Astrocyte (in vitro differentiated cells and primary cell): Measurements from ENCODE around the gene ELK3. TPM values are rescaled to one million over a fixed set of nuclear protein-coding genes. Genes with fewer than 3 reads are reported as not detected.

ENCODE experiments used
- DNase-seq: peaks from one replicate; pipeline ENCODE4 v3.0.0-alpha.2; 2010; ENCODE audit warnings: low read depth
- FAIRE-seq: peaks from 2 replicates; lab custom pipeline; 2011; peaks lifted over from hg19 to GRCh38; lab: Jason Lieb, UNC
- H2AFZ ChIP-seq: 2 replicates; pipeline ENCODE4 v1.6.0; 2012; ENCODE audit warnings: low read depth, low read length, inconsistent platforms
- H3K27ac ChIP-seq: 2 replicates; pipeline ENCODE4 v1.5.1; 2011; ENCODE audit warnings: low read depth, low read length, inconsistent platforms
- H3K27me3 ChIP-seq: 2 replicates; pipeline ENCODE4 v1.6.0; 2011; ENCODE audit warnings: low read length, inconsistent platforms; ENCODE audit not compliant: insufficient read depth
- H3K36me3 ChIP-seq: 2 replicates; pipeline ENCODE4 v1.5.1; 2011; ENCODE audit warnings: low read length, inconsistent platforms; ENCODE audit not compliant: insufficient read depth
- H3K4me1 ChIP-seq: 2 replicates; pipeline ENCODE4 v1.5.1; 2011; ENCODE audit warnings: low read length, inconsistent platforms; ENCODE audit not compliant: insufficient read depth
- H3K4me2 ChIP-seq: 2 replicates; pipeline ENCODE4 v1.6.0; 2012; ENCODE audit warnings: low read length, inconsistent platforms
- H3K4me3 ChIP-seq: 2 replicates; pipeline ENCODE4 v1.5.1; 2011; ENCODE audit warnings: low read depth, mild to moderate bottlenecking, low read length, inconsistent platforms; ENCODE audit not compliant: insufficient read depth
- H3K79me2 ChIP-seq: 2 replicates; pipeline ENCODE4 v1.6.0; 2012; ENCODE audit warnings: mild to moderate bottlenecking, low read length, inconsistent platforms; ENCODE audit not compliant: insufficient read depth
- H3K9ac ChIP-seq: 2 replicates; pipeline ENCODE4 v1.6.0; 2012; ENCODE audit warnings: mild to moderate bottlenecking, low read length, inconsistent platforms
- H3K9me3 ChIP-seq: 2 replicates; pipeline ENCODE4 v1.5.1; 2012; ENCODE audit warnings: low read depth, mild to moderate bottlenecking, low read length, inconsistent platforms; ENCODE audit not compliant: insufficient read depth
- H4K20me1 ChIP-seq: 2 replicates; pipeline ENCODE4 v1.6.0; 2012; ENCODE audit warnings: low read length, inconsistent platforms; ENCODE audit not compliant: insufficient read depth
- H3K27ac Mint-ChIP-seq: one replicate; pipeline ENCODE4 v1.8.0; 2021; ENCODE audit warnings: mild to moderate bottlenecking, mixed read lengths; ENCODE audit not compliant: unreplicated experiment
- H3K27me3 Mint-ChIP-seq: one replicate; pipeline ENCODE4 v1.8.0; 2021; ENCODE audit warnings: low read depth, mixed read lengths; ENCODE audit not compliant: unreplicated experiment
- H3K36me3 Mint-ChIP-seq: one replicate; pipeline ENCODE4 v1.8.0; 2021; ENCODE audit warnings: low read depth, mixed read lengths; ENCODE audit not compliant: unreplicated experiment
- H3K4me1 Mint-ChIP-seq: one replicate; pipeline ENCODE4 v1.8.0; 2021; ENCODE audit warnings: low read depth, mixed read lengths; ENCODE audit not compliant: unreplicated experiment
- H3K4me3 Mint-ChIP-seq: one replicate; pipeline ENCODE4 v1.8.0; 2021; ENCODE audit warnings: mild to moderate bottlenecking, moderate library complexity, mixed read lengths; ENCODE audit not compliant: unreplicated experiment
- H3K9me3 Mint-ChIP-seq: one replicate; pipeline ENCODE4 v1.8.0; 2021; ENCODE audit warnings: mild to moderate bottlenecking, mixed read lengths; ENCODE audit not compliant: unreplicated experiment
- EZH2 ChIP-seq: IDR thresholded peaks from 2 replicates; pipeline ENCODE4 v1.6.1; 2012; ENCODE audit warnings: mild to moderate bottlenecking, low read length, inconsistent platforms; ENCODE audit not compliant: insufficient read depth
- total RNA-seq: library from RNA; stranded (reverse); gene quantifications from 2 replicates; pipeline ENCODE4 v1.2.1, GENCODE V29; 2021
- TF ChIP-seq, protein P1 (sequence below): IDR thresholded peaks from 2 replicates; pipeline ENCODE4 v1.5.1; 2011; ENCODE audit warnings: low read depth, mild to moderate bottlenecking, inconsistent platforms, low read length, moderate library complexity; ENCODE audit not compliant: insufficient read depth

ELK3 gene
- total RNA-seq, 1 donor from 2014 or later: 62.7 TPM

DNA sequence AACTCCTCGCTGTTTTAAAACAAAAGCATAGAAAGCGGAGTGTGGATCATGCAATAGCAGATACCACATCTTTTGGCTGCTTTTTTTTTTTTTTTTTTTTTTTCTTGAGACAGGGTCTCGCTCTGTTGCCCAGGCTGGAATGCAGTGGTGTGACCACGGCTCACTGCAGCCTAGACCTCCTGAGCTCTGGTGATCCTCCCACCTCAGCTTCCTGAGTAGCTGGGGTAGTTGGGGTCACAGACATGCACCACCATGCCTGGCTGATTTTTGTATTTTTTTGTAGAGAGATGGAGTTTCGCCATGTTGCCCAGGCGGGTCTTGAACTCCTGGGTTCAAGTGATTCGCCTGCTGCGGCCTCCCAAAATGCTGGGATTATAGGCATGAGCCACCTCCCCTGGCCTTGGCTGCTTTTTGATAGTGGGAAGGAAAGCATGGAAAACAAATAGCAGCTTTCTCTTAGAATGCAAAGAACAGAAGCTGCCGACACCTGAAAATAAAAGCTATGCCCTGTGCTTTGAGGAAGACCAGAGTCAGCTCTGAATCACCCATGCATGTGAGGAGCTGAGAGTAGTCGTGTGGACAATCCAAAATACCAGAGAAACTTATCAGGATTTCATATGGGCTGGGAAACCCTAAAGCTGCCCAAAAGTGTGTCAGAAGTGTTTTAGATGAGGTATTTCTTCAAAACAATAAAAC, 3.6 kb upstream of the ELK3 start:
- H3K36me3 ChIP-seq: no peaks in the 10 kb centered on the region
- no peak overlapping the region for H3K27ac ChIP-seq
- H3K4me1 Mint-ChIP-seq: no peaks in the 10 kb centered on the region
- no peak overlapping the region for H3K9ac ChIP-seq
- peaks cover 3% of the 10 kb centered on the region for H3K9me3 Mint-ChIP-seq
- H4K20me1 ChIP-seq: no peaks in the 10 kb centered on the region
- H3K27ac Mint-ChIP-seq: no peak overlapping the region
- DNase-seq (peak; percentile 55), FAIRE-seq (no peak)
- H3K4me3 ChIP-seq: no peak overlapping the region
- H3K36me3 Mint-ChIP-seq: no peaks in the 10 kb centered on the region
- TF ChIP-seq, protein P1, sequence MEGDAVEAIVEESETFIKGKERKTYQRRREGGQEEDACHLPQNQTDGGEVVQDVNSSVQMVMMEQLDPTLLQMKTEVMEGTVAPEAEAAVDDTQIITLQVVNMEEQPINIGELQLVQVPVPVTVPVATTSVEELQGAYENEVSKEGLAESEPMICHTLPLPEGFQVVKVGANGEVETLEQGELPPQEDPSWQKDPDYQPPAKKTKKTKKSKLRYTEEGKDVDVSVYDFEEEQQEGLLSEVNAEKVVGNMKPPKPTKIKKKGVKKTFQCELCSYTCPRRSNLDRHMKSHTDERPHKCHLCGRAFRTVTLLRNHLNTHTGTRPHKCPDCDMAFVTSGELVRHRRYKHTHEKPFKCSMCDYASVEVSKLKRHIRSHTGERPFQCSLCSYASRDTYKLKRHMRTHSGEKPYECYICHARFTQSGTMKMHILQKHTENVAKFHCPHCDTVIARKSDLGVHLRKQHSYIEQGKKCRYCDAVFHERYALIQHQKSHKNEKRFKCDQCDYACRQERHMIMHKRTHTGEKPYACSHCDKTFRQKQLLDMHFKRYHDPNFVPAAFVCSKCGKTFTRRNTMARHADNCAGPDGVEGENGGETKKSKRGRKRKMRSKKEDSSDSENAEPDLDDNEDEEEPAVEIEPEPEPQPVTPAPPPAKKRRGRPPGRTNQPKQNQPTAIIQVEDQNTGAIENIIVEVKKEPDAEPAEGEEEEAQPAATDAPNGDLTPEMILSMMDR: no peak
- no peak for TF ChIP-seq EZH2
- H3K79me2 ChIP-seq: peaks cover 10% of the 10 kb centered on the region
- no peaks in the 10 kb centered on the region for H3K9me3 ChIP-seq
- peak overlapping the region; percentile 12 for H3K4me2 ChIP-seq
- no peak overlapping the region for H3K4me3 Mint-ChIP-seq
- peaks cover 6% of the 10 kb centered on the region for H3K27me3 Mint-ChIP-seq
- H3K4me1 ChIP-seq: no peaks in the 10 kb centered on the region
- H2AFZ ChIP-seq: no peak overlapping the region
- H3K27me3 ChIP-seq: no peaks in the 10 kb centered on the region

DNA sequence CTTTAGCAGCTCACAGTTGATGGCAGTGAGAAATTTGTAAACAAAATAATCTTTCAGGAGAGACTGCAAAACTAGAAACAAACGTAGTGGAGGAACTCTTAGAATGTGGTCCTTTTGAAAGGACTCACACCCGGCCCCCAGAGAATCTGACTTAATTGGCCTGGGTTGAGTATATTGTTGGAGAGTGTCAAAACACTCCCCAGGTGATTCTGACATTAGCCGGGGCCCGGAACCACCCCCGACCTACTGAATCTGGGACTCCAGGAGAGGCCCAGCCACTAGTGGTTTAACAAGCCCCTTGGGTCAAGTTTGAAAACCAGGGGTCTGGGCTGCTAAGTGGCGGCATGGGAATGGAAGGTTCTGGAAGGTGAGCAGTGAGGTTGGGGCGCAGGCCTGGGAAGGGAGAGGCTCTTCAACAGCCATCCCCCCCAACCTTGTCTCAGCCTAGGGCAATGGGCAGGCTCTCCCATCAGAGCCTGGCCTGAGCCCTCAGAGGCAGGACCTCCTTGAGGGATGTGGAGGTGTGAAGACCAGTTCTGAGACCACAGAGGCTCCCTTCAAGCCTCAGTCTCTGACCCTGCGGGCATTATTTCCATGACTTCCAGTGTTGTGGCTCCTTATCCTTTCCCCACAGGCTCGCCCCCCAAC, 1.1 kb upstream of the ELK3 start:
- H3K27me3 ChIP-seq: no peaks in the 10 kb centered on the region
- H4K20me1 ChIP-seq: no peaks in the 10 kb centered on the region
- H2AFZ ChIP-seq: no peak overlapping the region
- no peak for FAIRE-seq
- peaks cover 31% of the 10 kb centered on the region for H3K79me2 ChIP-seq
- H3K9me3 ChIP-seq: no peaks in the 10 kb centered on the region
- Mint-ChIP-seq H3K36me3 (no peaks in the 10 kb centered on the region), H3K4me1 (peaks cover 7% of the 10 kb centered on the region), H3K9me3 (peaks cover 3% of the 10 kb centered on the region), H3K4me3 (peak overlapping the region; percentile 86), H3K27ac (no peak overlapping the region), H3K27me3 (no peaks in the 10 kb centered on the region)
- no peak for TF ChIP-seq EZH2
- TF ChIP-seq, protein P1: no peak
- peak overlapping the region; percentile 88 for H3K4me2 ChIP-seq
- H3K4me1 ChIP-seq: peaks cover 15% of the 10 kb centered on the region
- H3K4me3 ChIP-seq: no peak overlapping the region
- H3K9ac ChIP-seq: no peak overlapping the region
- H3K36me3 ChIP-seq: no peaks in the 10 kb centered on the region
- H3K27ac ChIP-seq: no peak overlapping the region
- DNase-seq: no peak

DNA sequence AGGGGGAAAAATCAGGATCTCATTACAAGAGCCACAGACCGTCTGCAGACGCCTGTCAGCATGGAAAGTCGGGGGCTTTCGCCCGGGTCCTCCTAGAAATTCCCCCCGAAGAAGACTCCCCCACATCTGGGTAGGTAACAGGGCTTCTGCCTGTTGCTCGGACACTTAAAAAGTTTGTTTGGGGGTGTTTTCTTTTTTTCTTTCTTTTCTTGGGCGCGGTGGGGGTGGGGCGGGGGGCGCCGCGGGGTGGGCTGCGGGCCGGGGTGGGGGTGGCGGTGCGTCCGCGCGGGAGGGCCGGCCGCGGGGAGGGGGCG, 358 bp downstream of the ELK3 start:
- no peaks in the 10 kb centered on the region for H3K27me3 Mint-ChIP-seq
- no peak overlapping the region for H2AFZ ChIP-seq
- no peak for FAIRE-seq

More for the DNA sequence above, 358 bp downstream of the ELK3 start:
- TF ChIP-seq EZH2: no peak
- TF ChIP-seq, protein P1: no peak
- peak overlapping the region; percentile 99 for H3K9ac ChIP-seq
- H3K36me3 ChIP-seq: no peaks in the 10 kb centered on the region
- no peak for DNase-seq
- H3K27me3 ChIP-seq: no peaks in the 10 kb centered on the region
- peaks cover 27% of the 10 kb centered on the region for H3K4me1 ChIP-seq
- H3K36me3 Mint-ChIP-seq: no peaks in the 10 kb centered on the region
- peak overlapping the region; percentile 98 for H3K4me3 ChIP-seq
- H3K27ac ChIP-seq: peak overlapping the region; percentile 100
- H3K4me3 Mint-ChIP-seq: peak overlapping the region; percentile 97
- H3K9me3 Mint-ChIP-seq: peaks cover 3% of the 10 kb centered on the region
- no peaks in the 10 kb centered on the region for H3K9me3 ChIP-seq
- peak overlapping the region; percentile 88 for H3K4me2 ChIP-seq
- peaks cover 43% of the 10 kb centered on the region for H3K79me2 ChIP-seq
- H3K4me1 Mint-ChIP-seq: peaks cover 21% of the 10 kb centered on the region
- no peaks in the 10 kb centered on the region for H4K20me1 ChIP-seq
- H3K27ac Mint-ChIP-seq: peak overlapping the region; percentile 86
